K562 (cell line): ENCODE results near the gene TGFBR2. TPM values are rescaled to one million over a fixed set of nuclear protein-coding genes. Genes with fewer than 3 reads are reported as not detected.

Experiments used
- SP1 ChIP-seq: sonication (generic); formaldehyde crosslinking; IDR thresholded peaks from 2 replicates; pipeline ENCODE4 v1.8.1; 2022; ENCODE audit warnings: mild to moderate bottlenecking, missing genetic modification reagents
- ZFP1 ChIP-seq: fragments of 450-650 bp; formaldehyde crosslinking; IDR thresholded peaks from 2 replicates; pipeline ENCODE4 v1.4.0; 2020; ENCODE audit warnings: mild to moderate bottlenecking, mixed read lengths
- polyA plus RNA-seq, 8 experiments: library from polyadenylated mRNA; depleted of rRNA in 4 of 8; stranded (reverse) in 5 of 8; unstranded in 3 of 8; fragments of >200 nt; fragmentation: Nextera tagmentation in 2 of 8; fragmentation: Illumina TruSeq in 1 of 8; extraction: Ambion mirVana in 2 of 8; extraction: Trizol in 1 of 8; gene quantifications; 2 replicates each; pipeline versions ENCODE4 v1.2.1 to v1.2.3, GENCODE V29; 2011 to 2014; ENCODE audit warnings: inconsistent platforms in 1 of 8, missing spikeins in 1 of 8
- total RNA-seq, 7 experiments: library from RNA; depleted of rRNA in 6 of 7; stranded (reverse); fragments of >200 nt in 6 of 7; fragmentation: Illumina TruSeq in 2 of 7; extraction: Trizol in 2 of 7; gene quantifications; 2 replicates each; pipeline versions ENCODE4 v1.2.1 to v1.2.3, GENCODE V29; 2011 to 2021; ENCODE audit warnings: low replicate concordance in 1 of 7
- TF ChIP-seq, protein P1 (sequence below): fragments of 200-800 bp; sonication (Bioruptor generic); IDR thresholded peaks from 2 replicates; pipeline ENCODE4 v1.6.1; 2016; ENCODE audit warnings: missing genetic modification characterization, missing compliant biosample characterization
- TF ChIP-seq, protein P2 (sequence below): fragments of 250-450 bp; sonication (Bioruptor Pico); IDR thresholded peaks from 2 replicates; pipeline ENCODE4 v1.4.0; 2020; ENCODE audit warnings: mild to moderate bottlenecking, moderate library complexity, borderline replicate concordance
- TF ChIP-seq, protein P3 (sequence below): fragments of 450-650 bp; formaldehyde crosslinking; IDR thresholded peaks from 2 replicates; pipeline ENCODE4 v1.4.0; 2022; ENCODE audit warnings: missing genetic modification characterization
- TF ChIP-seq, protein P4 (sequence below), 2 experiments: fragments of 450-650 bp; formaldehyde crosslinking in 1 of 2; IDR thresholded peaks; 2 replicates each; pipeline versions ENCODE4 v1.4.0 to v1.6.1; 2014 to 2020; ENCODE audit warnings: mild to moderate bottlenecking in 2 of 2, borderline replicate concordance in 1 of 2, low read depth in 1 of 2

The TGFBR2 gene
- total and polyA plus RNA-seq, 9 of the 15 experiments (the other 6 are each of a cell fraction or from before 2014, with no cell fraction given): 0.11 to 0.84 (median 0.24) TPM

DNA sequence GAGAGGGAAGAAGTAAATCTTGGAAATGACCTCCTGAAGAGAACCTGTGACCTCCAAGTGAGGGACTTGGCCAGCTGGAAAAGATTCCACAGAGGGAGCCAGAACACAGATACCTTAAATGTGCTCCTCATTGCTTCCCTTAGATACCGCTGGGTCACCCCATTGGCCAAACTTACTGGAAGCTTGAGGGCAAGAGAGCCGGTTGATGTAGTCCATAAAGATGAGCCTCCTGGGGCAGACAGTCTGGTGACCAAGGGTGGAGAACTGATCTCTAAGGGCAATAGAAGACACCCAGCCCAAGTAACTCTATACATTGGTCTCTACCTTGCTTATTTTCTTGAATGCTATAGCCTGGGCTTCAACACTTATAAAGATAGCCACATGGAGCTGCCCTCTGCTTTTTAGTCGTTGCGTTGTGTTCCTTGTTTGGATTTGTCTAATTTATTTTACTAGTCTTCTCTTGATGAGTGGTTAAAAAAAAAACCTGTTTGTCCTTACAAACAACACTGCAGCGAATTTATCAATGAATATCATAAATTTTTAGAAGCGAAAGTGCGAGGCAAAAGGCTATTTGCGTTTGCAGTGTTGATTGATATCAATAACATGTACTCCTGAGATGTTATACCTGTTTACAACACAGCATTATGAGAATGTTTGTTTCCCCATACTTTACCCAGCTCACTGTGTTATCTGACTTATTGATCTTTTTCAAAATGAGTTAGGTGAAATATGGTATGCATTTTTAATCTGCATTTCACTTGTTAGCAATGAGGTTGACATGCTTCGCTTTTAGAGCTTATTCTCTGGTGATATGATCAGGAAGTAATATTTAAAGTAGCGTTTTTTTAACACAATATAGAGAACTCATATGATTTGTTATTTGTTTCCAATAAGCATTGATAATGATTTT, 31.2 kb downstream of the TGFBR2 start (continued):
- TF ChIP-seq, protein P1, sequence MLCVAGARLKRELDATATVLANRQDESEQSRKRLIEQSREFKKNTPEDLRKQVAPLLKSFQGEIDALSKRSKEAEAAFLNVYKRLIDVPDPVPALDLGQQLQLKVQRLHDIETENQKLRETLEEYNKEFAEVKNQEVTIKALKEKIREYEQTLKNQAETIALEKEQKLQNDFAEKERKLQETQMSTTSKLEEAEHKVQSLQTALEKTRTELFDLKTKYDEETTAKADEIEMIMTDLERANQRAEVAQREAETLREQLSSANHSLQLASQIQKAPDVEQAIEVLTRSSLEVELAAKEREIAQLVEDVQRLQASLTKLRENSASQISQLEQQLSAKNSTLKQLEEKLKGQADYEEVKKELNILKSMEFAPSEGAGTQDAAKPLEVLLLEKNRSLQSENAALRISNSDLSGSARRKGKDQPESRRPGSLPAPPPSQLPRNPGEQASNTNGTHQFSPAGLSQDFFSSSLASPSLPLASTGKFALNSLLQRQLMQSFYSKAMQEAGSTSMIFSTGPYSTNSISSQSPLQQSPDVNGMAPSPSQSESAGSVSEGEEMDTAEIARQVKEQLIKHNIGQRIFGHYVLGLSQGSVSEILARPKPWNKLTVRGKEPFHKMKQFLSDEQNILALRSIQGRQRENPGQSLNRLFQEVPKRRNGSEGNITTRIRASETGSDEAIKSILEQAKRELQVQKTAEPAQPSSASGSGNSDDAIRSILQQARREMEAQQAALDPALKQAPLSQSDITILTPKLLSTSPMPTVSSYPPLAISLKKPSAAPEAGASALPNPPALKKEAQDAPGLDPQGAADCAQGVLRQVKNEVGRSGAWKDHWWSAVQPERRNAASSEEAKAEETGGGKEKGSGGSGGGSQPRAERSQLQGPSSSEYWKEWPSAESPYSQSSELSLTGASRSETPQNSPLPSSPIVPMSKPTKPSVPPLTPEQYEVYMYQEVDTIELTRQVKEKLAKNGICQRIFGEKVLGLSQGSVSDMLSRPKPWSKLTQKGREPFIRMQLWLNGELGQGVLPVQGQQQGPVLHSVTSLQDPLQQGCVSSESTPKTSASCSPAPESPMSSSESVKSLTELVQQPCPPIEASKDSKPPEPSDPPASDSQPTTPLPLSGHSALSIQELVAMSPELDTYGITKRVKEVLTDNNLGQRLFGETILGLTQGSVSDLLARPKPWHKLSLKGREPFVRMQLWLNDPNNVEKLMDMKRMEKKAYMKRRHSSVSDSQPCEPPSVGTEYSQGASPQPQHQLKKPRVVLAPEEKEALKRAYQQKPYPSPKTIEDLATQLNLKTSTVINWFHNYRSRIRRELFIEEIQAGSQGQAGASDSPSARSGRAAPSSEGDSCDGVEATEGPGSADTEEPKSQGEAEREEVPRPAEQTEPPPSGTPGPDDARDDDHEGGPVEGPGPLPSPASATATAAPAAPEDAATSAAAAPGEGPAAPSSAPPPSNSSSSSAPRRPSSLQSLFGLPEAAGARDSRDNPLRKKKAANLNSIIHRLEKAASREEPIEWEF (CRISPR knock-in tag): no peak
- TF ChIP-seq SP1 (CRISPR knock-in tag) (no peak), ZFP1 (CRISPR knock-in tag) (no peak)
- TF ChIP-seq, protein P2, sequence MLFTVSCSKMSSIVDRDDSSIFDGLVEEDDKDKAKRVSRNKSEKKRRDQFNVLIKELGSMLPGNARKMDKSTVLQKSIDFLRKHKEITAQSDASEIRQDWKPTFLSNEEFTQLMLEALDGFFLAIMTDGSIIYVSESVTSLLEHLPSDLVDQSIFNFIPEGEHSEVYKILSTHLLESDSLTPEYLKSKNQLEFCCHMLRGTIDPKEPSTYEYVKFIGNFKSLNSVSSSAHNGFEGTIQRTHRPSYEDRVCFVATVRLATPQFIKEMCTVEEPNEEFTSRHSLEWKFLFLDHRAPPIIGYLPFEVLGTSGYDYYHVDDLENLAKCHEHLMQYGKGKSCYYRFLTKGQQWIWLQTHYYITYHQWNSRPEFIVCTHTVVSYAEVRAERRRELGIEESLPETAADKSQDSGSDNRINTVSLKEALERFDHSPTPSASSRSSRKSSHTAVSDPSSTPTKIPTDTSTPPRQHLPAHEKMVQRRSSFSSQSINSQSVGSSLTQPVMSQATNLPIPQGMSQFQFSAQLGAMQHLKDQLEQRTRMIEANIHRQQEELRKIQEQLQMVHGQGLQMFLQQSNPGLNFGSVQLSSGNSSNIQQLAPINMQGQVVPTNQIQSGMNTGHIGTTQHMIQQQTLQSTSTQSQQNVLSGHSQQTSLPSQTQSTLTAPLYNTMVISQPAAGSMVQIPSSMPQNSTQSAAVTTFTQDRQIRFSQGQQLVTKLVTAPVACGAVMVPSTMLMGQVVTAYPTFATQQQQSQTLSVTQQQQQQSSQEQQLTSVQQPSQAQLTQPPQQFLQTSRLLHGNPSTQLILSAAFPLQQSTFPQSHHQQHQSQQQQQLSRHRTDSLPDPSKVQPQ: no peak
- TF ChIP-seq, protein P3, sequence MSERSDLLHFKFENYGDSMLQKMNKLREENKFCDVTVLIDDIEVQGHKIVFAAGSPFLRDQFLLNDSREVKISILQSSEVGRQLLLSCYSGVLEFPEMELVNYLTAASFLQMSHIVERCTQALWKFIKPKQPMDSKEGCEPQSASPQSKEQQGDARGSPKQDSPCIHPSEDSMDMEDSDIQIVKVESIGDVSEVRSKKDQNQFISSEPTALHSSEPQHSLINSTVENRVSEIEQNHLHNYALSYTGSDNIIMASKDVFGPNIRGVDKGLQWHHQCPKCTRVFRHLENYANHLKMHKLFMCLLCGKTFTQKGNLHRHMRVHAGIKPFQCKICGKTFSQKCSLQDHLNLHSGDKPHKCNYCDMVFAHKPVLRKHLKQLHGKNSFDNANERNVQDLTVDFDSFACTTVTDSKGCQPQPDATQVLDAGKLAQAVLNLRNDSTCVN (CRISPR knock-in tag): no peak
- TF ChIP-seq, protein P4, sequence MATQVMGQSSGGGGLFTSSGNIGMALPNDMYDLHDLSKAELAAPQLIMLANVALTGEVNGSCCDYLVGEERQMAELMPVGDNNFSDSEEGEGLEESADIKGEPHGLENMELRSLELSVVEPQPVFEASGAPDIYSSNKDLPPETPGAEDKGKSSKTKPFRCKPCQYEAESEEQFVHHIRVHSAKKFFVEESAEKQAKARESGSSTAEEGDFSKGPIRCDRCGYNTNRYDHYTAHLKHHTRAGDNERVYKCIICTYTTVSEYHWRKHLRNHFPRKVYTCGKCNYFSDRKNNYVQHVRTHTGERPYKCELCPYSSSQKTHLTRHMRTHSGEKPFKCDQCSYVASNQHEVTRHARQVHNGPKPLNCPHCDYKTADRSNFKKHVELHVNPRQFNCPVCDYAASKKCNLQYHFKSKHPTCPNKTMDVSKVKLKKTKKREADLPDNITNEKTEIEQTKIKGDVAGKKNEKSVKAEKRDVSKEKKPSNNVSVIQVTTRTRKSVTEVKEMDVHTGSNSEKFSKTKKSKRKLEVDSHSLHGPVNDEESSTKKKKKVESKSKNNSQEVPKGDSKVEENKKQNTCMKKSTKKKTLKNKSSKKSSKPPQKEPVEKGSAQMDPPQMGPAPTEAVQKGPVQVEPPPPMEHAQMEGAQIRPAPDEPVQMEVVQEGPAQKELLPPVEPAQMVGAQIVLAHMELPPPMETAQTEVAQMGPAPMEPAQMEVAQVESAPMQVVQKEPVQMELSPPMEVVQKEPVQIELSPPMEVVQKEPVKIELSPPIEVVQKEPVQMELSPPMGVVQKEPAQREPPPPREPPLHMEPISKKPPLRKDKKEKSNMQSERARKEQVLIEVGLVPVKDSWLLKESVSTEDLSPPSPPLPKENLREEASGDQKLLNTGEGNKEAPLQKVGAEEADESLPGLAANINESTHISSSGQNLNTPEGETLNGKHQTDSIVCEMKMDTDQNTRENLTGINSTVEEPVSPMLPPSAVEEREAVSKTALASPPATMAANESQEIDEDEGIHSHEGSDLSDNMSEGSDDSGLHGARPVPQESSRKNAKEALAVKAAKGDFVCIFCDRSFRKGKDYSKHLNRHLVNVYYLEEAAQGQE (IDR thresholded peaks at IDR 0.05; ENCODE audit: borderline replicate concordance): no peak
- TF ChIP-seq, protein P4 (CRISPR knock-in tag; IDR thresholded peaks at IDR 0.05; ENCODE audit: low read depth): no peak
